ENCODE measurements around the gene UGT1A8.
"Not testable (repeated sequence)": the region's sequence is repeated elsewhere in the genome, so short reads cannot be mapped to it uniquely, and the experiment has no call there.

The UGT1A8 gene

DNA sequence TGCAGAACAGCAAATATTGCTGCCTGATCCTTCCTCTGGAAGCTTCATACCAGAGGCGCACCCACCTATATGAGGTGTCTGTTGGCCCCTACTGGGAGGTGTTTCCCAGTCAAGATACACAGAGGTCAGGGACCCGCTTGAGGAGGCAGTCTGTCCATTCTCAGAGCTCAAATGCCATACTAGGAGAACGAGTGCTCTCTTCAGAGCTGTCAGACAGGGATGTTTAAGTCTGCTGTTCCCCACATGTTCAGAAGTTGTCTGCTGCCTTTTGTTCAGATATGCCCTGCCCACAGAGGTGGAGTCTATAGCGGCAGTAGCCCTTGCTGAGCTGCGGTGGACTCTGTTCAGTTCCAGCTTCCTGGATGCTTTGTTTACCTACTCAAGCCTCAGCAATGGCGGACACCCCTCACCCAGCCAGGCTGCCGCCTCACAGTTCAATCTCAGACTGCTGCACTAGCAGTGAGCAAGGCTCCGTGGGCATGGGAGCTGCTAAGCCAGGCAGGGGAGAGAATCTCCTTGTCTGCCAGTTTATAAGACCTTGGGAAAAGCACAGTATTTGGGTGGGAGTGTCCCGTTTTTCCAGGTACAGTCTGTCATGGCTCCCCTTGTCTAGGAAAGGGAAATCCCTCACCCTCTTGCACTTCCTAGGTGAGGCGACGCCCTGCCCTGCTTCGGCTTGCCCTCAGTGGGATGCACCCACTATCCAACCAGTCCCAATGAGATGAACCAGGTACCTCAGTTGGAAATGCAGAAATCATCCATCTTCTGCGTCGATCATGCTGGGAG, 119.6 kb downstream of the UGT1A8 start:
- not testable (repeated sequence) for DNase-seq

GRCh38 chr2:233740870-233741269, 123.4 kb downstream of the UGT1A8 start:
- DNase-seq = no peak

DNA sequence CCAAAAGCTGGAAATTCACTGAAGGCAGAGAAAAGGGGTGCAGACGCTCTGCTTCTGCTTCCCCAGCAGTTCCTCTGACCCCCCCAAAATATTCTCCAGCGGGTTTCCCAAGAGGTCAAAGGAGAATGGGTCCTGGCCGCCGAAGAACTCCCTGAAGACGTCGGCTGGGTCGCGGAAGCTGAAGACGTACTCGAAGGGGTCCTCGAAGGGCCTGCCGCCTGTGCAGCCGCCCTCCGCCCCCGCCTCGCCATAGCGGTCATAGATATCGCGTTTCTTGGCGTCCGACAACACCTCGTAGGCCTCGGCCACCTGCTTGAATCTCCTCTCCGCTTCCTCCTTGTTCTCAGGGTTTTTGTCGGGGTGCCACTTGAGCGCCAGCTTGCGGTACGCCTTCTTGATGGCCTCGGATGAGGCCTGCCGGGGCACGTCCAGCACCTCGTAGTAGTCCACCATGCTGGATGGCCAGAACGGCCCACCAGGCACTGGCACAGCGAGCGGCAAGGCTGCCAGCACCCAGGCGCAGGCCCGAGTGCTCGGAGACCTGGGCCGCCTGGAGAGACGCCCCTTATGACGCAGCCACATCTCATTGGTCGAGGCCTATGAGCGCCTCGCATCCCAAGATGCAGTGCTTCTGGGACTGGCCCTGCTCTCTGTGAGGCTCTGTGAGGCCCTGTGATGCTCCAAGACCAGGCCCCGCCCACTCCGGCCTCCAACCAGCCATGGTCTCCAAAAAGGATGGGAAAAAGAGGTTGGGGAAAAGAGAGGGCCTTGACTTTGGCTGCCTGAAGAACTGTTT, 126.2 kb downstream of the UGT1A8 start:
- no peak for DNase-seq

GRCh38 chr2:233745073-233745755, 127.8 kb downstream of the UGT1A8 start:
- no peak for DNase-seq

- not testable (repeated sequence) for DNase-seq
Measured at GRCh38 chr2:233745838-233746237, 128.4 kb downstream of the UGT1A8 start.

- DNase-seq = no peak
Measured at GRCh38 chr2:233746475-233747282, 129.2 kb downstream of the UGT1A8 start.

DNA sequence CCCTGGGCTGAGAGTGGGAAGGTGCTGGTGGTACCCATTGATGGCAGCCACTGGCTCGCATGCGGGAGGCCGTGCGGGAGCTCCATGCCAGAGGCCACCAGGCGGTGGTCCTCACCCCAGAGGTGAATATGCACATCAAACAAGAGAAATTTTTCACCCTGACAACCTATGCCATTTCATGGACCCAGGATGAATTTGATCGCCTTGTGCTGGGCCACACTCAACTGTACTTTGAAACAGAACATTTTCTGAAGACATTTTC, 129.8 kb downstream of the UGT1A8 start:
- no peak for DNase-seq

- not testable (repeated sequence) for DNase-seq
Measured at GRCh38 chr2:233750689-233751088, 133.3 kb downstream of the UGT1A8 start.

GRCh38 chr2:233751212-233752009, 134.0 kb downstream of the UGT1A8 start:
- DNase-seq = not testable (repeated sequence)

DNA sequence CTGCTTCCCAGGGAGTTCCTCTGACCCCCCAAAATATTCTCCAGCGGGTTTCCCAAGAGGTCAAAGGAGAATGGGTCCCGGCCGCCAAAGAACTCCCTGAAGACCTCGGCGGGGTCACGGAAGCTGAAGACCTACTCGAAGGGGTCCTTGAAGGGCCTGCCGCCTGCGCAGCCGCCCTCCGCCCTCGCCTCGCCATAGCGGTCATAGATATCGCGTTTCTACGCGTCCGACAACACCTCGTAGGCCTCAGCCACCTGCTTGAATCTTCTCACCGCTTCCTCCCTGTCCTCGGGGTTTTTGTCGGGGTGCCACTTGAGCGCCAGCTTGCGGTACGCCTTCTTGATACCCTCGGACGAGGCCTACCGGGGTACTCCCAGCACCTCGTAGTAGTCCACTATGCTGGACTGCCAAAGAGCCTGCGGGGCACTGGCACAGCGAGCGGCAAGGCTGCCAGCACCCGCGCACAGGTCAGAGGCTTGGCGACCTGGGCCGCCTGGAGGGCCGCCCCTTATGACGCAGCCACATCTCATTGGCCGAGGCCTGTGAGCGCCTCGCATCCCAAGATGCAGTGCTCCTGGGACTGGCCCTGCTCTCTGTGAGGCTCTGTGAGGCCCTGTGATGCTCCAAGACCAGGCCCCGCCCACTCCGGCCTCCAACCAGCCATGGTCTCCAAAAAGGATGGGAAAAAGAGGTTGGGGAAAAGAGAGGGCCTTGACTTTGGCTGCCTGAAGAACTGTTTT, 137.6 kb downstream of the UGT1A8 start:
- no peak for DNase-seq

DNA sequence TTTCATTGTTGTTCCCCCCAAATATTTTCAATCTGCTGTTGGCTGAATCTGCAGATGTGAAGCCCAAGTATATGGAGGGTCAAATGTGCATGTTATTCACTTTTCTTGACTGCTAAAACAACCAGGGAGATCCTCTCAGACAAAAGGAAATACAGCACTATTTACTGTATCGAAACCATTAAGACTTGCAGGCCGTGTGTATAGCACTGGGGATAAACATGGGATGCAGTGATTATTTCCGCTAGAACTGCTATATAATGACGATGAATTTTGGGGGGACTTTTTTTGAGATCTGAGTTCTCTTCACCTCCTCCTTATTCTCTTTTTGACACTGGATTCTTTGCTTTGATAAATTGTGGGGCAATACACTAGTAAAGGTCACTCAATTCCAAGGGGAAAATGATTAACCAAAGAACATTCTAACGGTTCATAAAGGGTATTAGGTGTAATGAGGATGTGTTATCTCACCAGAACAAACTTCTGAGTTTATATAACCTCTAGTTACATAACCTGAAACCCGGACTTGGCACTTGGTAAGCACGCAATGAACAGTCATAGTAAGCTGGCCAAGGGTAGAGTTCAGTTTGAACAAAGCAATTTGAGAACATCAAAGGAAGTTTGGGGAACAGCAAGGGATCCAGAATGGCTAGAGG, 139.1 kb downstream of the UGT1A8 start:
- DNase-seq = no peak

- DNase-seq = no peak
Measured at GRCh38 chr2:233758141-233758540, 140.7 kb downstream of the UGT1A8 start.

- DNase-seq = no peak
Measured at GRCh38 chr2:233758849-233759248, 141.4 kb downstream of the UGT1A8 start.

- DNase-seq = no peak
Measured at GRCh38 chr2:233760043-233760442, 142.6 kb downstream of the UGT1A8 start, which contains the start of gene UGT1A1. TSS of gene UGT1A1 (plus strand) at chr2:233760270. CDS start at chr2:233760288, 18 bp downstream.

GRCh38 chr2:233761040-233761769, 143.8 kb downstream of the UGT1A8 start:
- no peak for DNase-seq

DNA sequence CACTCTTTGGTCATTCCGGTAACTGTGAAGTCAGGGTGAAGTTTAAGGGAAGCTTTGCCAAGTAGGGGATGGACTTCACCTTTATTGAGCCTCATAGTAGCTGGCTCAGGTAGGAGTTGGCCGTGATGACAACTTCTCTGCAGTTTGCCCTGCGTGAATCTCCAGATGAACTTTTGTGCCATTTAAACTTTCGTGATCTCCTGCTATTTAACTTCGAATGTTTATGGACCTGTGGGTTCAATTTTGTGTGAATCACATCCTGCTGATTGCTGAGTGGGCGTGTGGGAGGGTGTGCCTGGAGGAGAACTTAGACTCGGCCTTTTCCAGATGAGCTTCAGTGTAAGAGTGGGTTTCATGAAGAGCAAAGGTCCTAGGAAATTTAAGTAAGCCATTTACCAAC, 146.8 kb downstream of the UGT1A8 start:
- DNase-seq = no peak

DNA sequence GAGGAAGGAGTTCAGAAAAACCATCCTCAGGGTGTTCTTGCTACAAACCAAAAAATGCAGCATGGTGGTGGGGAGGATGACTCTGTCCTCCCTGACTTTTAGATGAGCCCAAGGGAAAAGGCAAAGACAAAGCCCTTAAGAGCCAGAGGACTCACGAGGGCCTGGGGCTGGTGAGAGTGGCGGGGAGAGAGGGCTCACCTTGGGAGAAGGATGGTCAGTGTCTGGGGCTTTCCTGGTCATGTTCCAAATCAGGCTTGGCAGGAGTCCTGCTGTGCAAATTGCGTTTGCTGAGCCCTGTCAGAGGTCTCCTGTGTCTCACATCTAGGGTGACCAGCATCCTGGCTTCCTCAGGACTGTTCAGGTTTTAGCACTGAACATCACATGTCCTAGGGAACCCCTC, 147.3 kb downstream of the UGT1A8 start:
- no peak for DNase-seq

- DNase-seq = no peak
Measured at GRCh38 chr2:233766416-233766815, 149.0 kb downstream of the UGT1A8 start.

DNA sequence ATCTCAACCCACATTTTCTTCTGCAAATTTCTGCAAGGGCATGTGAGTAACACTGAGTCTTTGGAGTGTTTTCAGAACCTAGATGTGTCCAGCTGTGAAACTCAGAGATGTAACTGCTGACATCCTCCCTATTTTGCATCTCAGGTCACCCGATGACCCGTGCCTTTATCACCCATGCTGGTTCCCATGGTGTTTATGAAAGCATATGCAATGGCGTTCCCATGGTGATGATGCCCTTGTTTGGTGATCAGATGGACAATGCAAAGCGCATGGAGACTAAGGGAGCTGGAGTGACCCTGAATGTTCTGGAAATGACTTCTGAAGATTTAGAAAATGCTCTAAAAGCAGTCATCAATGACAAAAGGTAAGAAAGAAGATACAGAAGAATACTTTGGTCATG, 150.6 kb downstream of the UGT1A8 start:
- no peak for DNase-seq

DNA sequence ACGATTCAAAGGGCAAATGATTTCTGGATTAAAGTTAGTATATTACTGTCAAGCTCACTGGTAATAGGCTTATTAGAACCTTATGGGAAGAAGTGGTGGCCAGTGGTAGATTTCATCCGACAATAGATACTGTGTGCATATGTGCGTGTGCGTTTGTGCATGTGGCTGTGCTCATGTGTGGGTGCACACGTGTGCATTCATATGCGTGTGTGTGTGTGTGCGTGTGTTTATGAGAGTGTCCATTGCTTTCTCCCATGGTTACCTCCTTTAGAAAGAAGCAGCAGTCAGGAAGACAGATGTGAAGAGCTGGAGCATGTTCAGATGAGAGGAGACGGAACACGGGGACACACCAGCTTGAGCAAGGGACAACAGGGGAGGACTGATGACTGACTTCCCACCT, 151.8 kb downstream of the UGT1A8 start:
- DNase-seq = no peak

Data from NCI-H510A (cell line).